BJ (cell line): ENCODE measurements around the gene RIPOR3. TPM values are rescaled to one million over a fixed set of nuclear protein-coding genes. Genes with fewer than 3 reads are reported as not detected.

Experiments
- CTCF ChIA-PET: fragments of 350-600 bp; formaldehyde crosslinking; extraction: SDS; loops from one replicate; lab custom pipeline; 2021; ENCODE audit warnings: antibody characterized with exemption, inconsistent platforms; lab: Yijun Ruan, JAX
- POLR2A ChIA-PET: fragments of 300-600 bp; sonication (Branson Sonifier 250); formaldehyde crosslinking; extraction: SDS; loops from one replicate; lab custom pipeline; 2021; ENCODE audit warnings: antibody characterized with exemption; lab: Charles Lee
- DNase-seq: peaks from one replicate; pipeline ENCODE4 v3.0.0-alpha.2; 2011; ENCODE audit warnings: low read depth
- H3K27me3 ChIP-seq: 2 replicates; pipeline ENCODE4 v1.6.0; 2011; ENCODE audit warnings: low read length; ENCODE audit not compliant: control insufficient read depth, insufficient read depth
- H3K36me3 ChIP-seq: 2 replicates; pipeline ENCODE4 v1.5.1; 2011; ENCODE audit warnings: low read length; ENCODE audit not compliant: control insufficient read depth, insufficient read depth
- H3K4me3 ChIP-seq: 2 replicates; pipeline ENCODE4 v1.5.1; 2011; ENCODE audit warnings: low read depth, mild to moderate bottlenecking, control low read depth, low read length
- polyA plus RNA-seq: library from polyadenylated mRNA; depleted of rRNA; stranded (reverse); fragments of >200 nt; gene quantifications from 2 replicates; pipeline ENCODE4 v1.2.3, GENCODE V29; 2011
- TF ChIP-seq, protein P1 (sequence below): IDR thresholded peaks from 2 replicates; pipeline ENCODE4 v1.5.1; 2011; ENCODE audit warnings: low read depth, mild to moderate bottlenecking, control low read depth, inconsistent platforms, low read length, moderate library complexity; ENCODE audit not compliant: insufficient read depth

The RIPOR3 gene
- polyA plus RNA-seq, 1 experiment, result 1.2 TPM

DNA sequence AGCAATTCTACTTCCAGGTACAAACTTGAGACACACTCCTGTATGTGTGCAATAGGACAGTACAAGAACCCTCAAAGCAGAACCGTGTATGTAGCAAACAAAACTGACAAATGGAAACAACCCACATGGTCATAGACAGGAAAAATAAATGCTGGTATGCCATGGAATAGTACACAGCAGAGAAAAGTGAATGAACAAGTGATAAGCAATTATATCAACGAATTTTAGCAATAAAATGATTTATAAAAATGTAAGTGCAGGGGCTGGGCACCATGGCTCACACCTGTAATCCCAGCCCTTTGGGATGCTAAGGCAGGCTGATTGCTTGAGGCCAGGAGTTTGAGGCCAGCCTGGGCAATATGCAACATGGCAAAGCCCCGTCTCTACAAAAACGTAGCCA is 9.3 kb downstream of the RIPOR3 start:
- no peak overlapping the region for H3K4me3 ChIP-seq
- TF ChIP-seq, protein P1, sequence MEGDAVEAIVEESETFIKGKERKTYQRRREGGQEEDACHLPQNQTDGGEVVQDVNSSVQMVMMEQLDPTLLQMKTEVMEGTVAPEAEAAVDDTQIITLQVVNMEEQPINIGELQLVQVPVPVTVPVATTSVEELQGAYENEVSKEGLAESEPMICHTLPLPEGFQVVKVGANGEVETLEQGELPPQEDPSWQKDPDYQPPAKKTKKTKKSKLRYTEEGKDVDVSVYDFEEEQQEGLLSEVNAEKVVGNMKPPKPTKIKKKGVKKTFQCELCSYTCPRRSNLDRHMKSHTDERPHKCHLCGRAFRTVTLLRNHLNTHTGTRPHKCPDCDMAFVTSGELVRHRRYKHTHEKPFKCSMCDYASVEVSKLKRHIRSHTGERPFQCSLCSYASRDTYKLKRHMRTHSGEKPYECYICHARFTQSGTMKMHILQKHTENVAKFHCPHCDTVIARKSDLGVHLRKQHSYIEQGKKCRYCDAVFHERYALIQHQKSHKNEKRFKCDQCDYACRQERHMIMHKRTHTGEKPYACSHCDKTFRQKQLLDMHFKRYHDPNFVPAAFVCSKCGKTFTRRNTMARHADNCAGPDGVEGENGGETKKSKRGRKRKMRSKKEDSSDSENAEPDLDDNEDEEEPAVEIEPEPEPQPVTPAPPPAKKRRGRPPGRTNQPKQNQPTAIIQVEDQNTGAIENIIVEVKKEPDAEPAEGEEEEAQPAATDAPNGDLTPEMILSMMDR, result no peak
- H3K36me3 ChIP-seq, result no peaks in the 10 kb centered on the region
- no peak for DNase-seq
- no peaks in the 10 kb centered on the region; the same call in 1 of the 2 replicates for H3K27me3 ChIP-seq
- CTCF ChIA-PET, result no interaction called here
- POLR2A ChIA-PET, result no interaction called here

DNA sequence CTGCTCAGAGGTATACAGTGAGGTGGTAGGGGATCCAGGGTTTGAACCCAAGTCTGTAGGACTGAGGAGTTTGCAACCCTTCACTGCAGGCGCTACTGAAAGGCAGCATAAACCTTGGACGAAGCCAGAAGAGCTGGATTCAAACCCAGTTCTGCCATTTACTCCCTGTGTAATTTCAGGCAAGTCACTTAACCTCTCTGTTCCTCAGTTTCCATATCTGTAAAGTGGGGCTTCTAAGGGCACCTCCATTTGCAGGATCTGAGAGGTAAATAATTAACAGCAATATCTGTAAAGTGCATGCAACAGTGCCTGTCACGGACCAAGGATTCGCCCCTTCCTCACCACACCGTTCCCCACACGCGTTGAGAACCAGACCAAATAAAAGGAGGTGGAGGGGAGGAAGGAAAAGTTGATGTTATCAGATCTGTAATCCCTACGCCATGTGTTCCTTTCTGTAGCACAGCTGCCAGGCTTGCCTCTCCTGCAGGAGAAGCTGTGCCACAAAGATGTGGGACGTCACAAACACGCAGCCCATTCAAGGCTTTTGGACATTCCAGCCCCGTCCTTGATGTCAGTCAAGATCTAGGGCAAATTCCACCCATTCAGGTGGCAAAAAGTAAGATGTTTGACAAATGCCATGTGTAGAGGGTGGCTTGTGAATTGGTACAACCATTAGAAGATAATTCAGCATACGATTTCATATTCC is 9.8 kb downstream of the RIPOR3 start:
- TF ChIP-seq, protein P1, result no peak
- H3K36me3 ChIP-seq, result no peaks in the 10 kb centered on the region
- no peak overlapping the region for H3K4me3 ChIP-seq
- no peaks in the 10 kb centered on the region; the same call in 1 of the 2 replicates for H3K27me3 ChIP-seq
- POLR2A ChIA-PET, result no interaction called here
- CTCF ChIA-PET, result no interaction called here
- no peak for DNase-seq

DNA sequence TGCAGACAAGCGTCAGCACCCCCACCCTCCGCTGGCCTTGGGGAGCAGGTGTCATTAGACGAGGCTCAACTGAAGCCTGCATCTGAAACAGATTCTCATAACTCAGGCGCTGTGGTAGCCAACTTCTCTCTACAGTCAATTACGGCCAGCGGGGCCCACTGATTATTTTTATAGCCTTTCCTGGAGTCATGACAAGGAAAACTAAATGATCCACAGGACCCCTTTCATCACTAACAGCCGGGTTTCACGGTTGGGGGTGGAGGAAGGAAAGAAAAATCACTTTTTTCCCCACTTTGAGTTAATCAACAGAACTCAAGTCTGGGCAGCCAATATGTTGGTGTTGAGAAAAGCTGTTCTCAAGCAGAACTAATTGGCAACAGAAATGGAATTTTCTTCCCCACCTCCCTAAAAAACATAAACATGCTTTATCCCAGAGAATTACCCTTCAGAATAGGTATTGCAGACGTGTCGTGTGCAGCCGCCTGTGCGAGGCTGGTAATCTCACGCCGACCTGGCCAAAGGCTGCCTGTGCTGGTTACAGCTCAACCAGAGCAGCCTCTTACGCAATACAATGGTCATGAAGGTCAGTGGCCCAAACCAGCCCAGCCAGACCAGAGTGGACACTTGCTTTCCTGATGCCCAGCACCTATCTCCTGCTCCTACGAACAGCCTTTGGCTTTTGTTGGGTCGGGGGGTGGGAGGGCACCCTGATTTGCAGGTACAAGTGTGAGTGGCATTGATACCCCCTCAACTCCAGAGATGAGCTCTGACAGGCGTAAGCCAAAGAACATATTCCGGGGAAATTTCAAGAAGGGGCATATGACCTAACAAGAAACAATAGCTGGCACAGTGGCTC is 11.0 kb downstream of the RIPOR3 start:
- TF ChIP-seq, protein P1, result no peak
- Histone ChIP-seq H3K36me3 (no peaks in the 10 kb centered on the region), H3K27me3 (no peaks in the 10 kb centered on the region; the same call in 1 of the 2 replicates), H3K4me3 (no peak overlapping the region)
- no peak for DNase-seq
- POLR2A ChIA-PET, result interaction anchor here (0.7 kb wide), 1 partner anchor 21 kb away, joined by 9 read pairs; no protein-coding TSS in a partner anchor
- CTCF ChIA-PET, result no interaction called here

DNA sequence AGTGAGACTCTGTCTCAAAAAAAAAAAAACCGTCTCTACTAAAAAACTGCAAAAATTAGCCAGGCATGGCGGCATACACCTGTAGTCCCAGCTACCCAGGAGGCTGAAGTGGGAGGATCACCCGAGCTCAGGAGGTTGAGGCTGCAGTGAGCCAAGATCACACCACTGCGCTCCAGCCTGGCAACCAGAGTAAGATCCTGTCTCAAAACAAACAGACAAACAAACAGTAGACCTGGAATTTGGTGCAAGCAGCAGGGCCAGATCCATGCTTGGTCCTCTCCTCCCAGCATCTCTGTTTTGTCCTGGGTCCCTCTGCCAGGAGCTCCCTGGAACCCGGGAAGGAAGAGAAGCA is 11.6 kb downstream of the RIPOR3 start:
- no peak for DNase-seq
- H3K27me3 ChIP-seq, result no peaks in the 10 kb centered on the region; the same call in 1 of the 2 replicates
- TF ChIP-seq, protein P1, result no peak
- H3K4me3 ChIP-seq, result no peak overlapping the region
- H3K36me3 ChIP-seq, result no peaks in the 10 kb centered on the region
- POLR2A ChIA-PET, result no interaction called here
- CTCF ChIA-PET, result no interaction called here
